C4-2B (cell line): ENCODE data around the gene CAMTA1.

Experiments
- CTCF ChIP-seq: fragments of 450-650 bp; conservative IDR thresholded peaks from 2 replicates; pipeline ENCODE4 v1.5.1; 2017; ENCODE audit warnings: mild to moderate bottlenecking
- ZFX ChIP-seq: fragments of 450-650 bp; IDR thresholded peaks from 2 replicates; pipeline ENCODE4 v1.6.1; 2017

DNA sequence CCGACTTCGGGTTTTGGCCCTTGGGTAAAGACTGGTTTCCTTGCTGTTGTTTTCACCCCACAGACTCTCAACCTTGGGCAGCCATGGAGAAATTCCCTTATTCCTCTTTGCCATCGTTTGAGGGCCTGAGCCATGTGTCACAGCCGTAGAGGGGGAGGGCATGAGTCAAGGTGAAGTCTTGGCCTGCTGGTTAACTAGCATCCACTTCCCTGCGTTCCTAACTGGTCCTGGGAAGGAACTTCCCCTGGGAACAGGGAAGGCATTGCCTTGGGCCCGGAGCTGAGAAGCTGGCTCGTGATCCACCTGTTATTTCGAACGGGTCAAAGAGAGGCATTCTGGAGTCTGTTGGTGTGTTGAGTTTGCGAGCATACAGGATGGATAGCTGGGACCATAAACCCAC, 464.9 kb downstream of the CAMTA1 start:
- no peak for TF ChIP-seq CTCF
- TF ChIP-seq ZFX, result no peak
